Esophagus squamous epithelium (tissue), 4 donors: ENCODE measurements around the gene ATP13A1.

Experiments
- CTCF ChIP-seq, 6 experiments: fragments of 450-650 bp in 4 of 6; fragments of 200-600 bp in 2 of 6; sonication (generic) in 2 of 6; IDR thresholded peaks; one replicate each; pipeline ENCODE4 v1.5.1; 2016 to 2019; ENCODE audit warnings: antibody characterized with exemption in 6 of 6, mild to moderate bottlenecking in 4 of 6, moderate library complexity in 4 of 6
- POLR2A ChIP-seq, 4 donors: fragments of 450-650 bp; IDR thresholded peaks; one replicate each; pipeline ENCODE4 v1.6.1; 2017; ENCODE audit warnings: antibody characterized with exemption in 4 of 4, mild to moderate bottlenecking in 4 of 4, moderate library complexity in 3 of 4

- TF ChIP-seq CTCF (IDR thresholded peaks at IDR 0.05): no peak
- no peak for TF ChIP-seq POLR2A (IDR thresholded peaks at IDR 0.05)
These were observed 36.7 kb downstream of the ATP13A1 start for GRCh38 chr19:19626516-19627472.
